Endothelial cell of umbilical vein (primary cell): ENCODE data around the gene RPL35. TPM values are rescaled to one million over a fixed set of nuclear protein-coding genes. Genes with fewer than 3 reads are reported as not detected.

Source experiments
- BruUV-seq: library from RNA; stranded (reverse); fragments of 400-500 nt; replicated peaks from 2 replicates; lab custom pipeline; 2021; lab: Mats Ljungman, UMichigan
- CTCF ChIA-PET: fragments of 300-600, 350-600 bp; sonication (Branson Sonifier 250); formaldehyde crosslinking; loops from one replicate; lab custom pipeline; 2021; ENCODE audit warnings: antibody characterized with exemption, inconsistent platforms; lab: Charles Lee
- POLR2A ChIA-PET: fragments of 300-600, 350-600 bp; sonication (Branson Sonifier 250); formaldehyde crosslinking; loops from one replicate; lab custom pipeline; 2021; ENCODE audit warnings: antibody characterized with exemption, inconsistent platforms; lab: Charles Lee
- DNase-seq: peaks from one replicate; pipeline ENCODE4 v3.0.0-alpha.2; 2011; ENCODE audit warnings: low read depth, low spot score
- FAIRE-seq: peaks from 2 replicates; lab custom pipeline; 2011; peaks lifted over from hg19 to GRCh38; lab: Jason Lieb, UNC
- H2AFZ ChIP-seq: 2 replicates; pipeline ENCODE4 v1.6.0; 2012; ENCODE audit warnings: low read depth, low read length, control low read depth, inconsistent platforms
- H3K27ac ChIP-seq: 2 replicates; pipeline ENCODE4 v1.5.1; 2011; ENCODE audit warnings: low read depth, mild to moderate bottlenecking, control low read depth, low read length, moderate library complexity; ENCODE audit not compliant: insufficient read depth
- H3K27me3 ChIP-seq, 2 experiments: 2 replicates each; pipeline versions ENCODE4 v1.6.0 to v1.6.1; 2011; ENCODE audit warnings: low read length in 2 of 2, mixed read lengths in 1 of 2; ENCODE audit not compliant: control insufficient read depth in 2 of 2, insufficient read depth in 2 of 2
- H3K36me3 ChIP-seq, 2 experiments: 2 replicates in 1 of 2; 3 replicates in 1 of 2; pipeline ENCODE4 v1.5.1; 2011; ENCODE audit warnings: low read length in 2 of 2, mild to moderate bottlenecking in 1 of 2, moderate library complexity in 1 of 2; ENCODE audit not compliant: control insufficient read depth in 2 of 2, insufficient read depth in 2 of 2; ENCODE audit errors: extremely low read depth in 1 of 2
- H3K4me1 ChIP-seq: 3 replicates; pipeline ENCODE4 v1.5.1; 2011; ENCODE audit warnings: mild to moderate bottlenecking, low read length; ENCODE audit not compliant: control insufficient read depth, insufficient read depth; ENCODE audit errors: extremely low read depth
- H3K4me2 ChIP-seq: 2 replicates; pipeline ENCODE4 v1.6.1; 2011; ENCODE audit warnings: low read length, control low read depth, mixed read lengths; ENCODE audit not compliant: insufficient read depth
- H3K4me3 ChIP-seq, 3 experiments: fragments of 200-600 bp in 1 of 3; sonication (generic), shearing (Covaris generic) in 1 of 3; replicated peaks in 1 of 3; 2 replicates each; pipeline ENCODE4 v1.5.1; 2011 to 2016; ENCODE audit warnings: control low read depth in 3 of 3, low read length in 3 of 3, mild to moderate bottlenecking in 2 of 3, inconsistent platforms in 1 of 3, low read depth in 1 of 3, moderate library complexity in 1 of 3; ENCODE audit not compliant: insufficient read depth in 1 of 3
- H3K79me2 ChIP-seq: 2 replicates; pipeline ENCODE4 v1.6.0; 2012; ENCODE audit warnings: low read length, inconsistent platforms; ENCODE audit not compliant: control insufficient read depth, insufficient read depth
- H3K9ac ChIP-seq: replicated peaks from 2 replicates; pipeline ENCODE3; 2011; ENCODE audit warnings: low read length, control low read depth; ENCODE audit not compliant: insufficient read depth; ENCODE audit errors: extremely low read depth
- H3K9me1 ChIP-seq: replicated peaks from 3 replicates; pipeline ENCODE4 v1.6.0; 2011; ENCODE audit warnings: mild to moderate bottlenecking, low read length; ENCODE audit not compliant: control insufficient read depth, insufficient read depth; ENCODE audit errors: extremely low read depth
- H3K9me3 ChIP-seq: replicated peaks from 2 replicates; pipeline ENCODE4 v1.5.1; 2012; ENCODE audit warnings: low read length, inconsistent platforms; ENCODE audit not compliant: control insufficient read depth, insufficient read depth
- H4K20me1 ChIP-seq: replicated peaks from 2 replicates; pipeline ENCODE3; 2011; ENCODE audit warnings: mild to moderate bottlenecking, low read length; ENCODE audit not compliant: control insufficient read depth, insufficient read depth; ENCODE audit errors: extremely low read depth
- CTCF ChIP-seq, 2 donors: IDR thresholded peaks; 1 replicate in 1 of 2; 2 replicates in 1 of 2; pipeline ENCODE4 v1.5.1; 2011; ENCODE audit warnings: low read length in 2 of 2, mild to moderate bottlenecking in 2 of 2, moderate library complexity in 2 of 2, control low read depth in 1 of 2, inconsistent platforms in 1 of 2, low read depth in 1 of 2; ENCODE audit not compliant: insufficient read depth in 1 of 2; ENCODE audit errors: extremely low read depth in 1 of 2
- EZH2 ChIP-seq: IDR thresholded peaks from 2 replicates; pipeline ENCODE4 v1.6.1; 2012; ENCODE audit warnings: borderline replicate concordance, low read depth, mild to moderate bottlenecking, moderate library complexity, low read length, inconsistent platforms; ENCODE audit not compliant: severe bottlenecking
- FOS ChIP-seq: IDR thresholded peaks from 2 replicates; pipeline ENCODE4 v1.6.1; 2011; ENCODE audit warnings: mild to moderate bottlenecking, low read length, moderate library complexity, borderline replicate concordance; ENCODE audit not compliant: insufficient read depth
- GATA2 ChIP-seq: IDR thresholded peaks from 2 replicates; pipeline ENCODE4 v1.7.0; 2011; ENCODE audit warnings: low read depth, mild to moderate bottlenecking, moderate library complexity, mixed read lengths, low read length; ENCODE audit not compliant: insufficient read length, insufficient read depth
- JUN ChIP-seq: IDR thresholded peaks from 2 replicates; pipeline ENCODE4 v1.6.1; 2011; ENCODE audit warnings: borderline replicate concordance, low read depth; ENCODE audit not compliant: insufficient read length, insufficient read depth
- MAX ChIP-seq: IDR thresholded peaks from 2 replicates; pipeline ENCODE4 v1.6.1; 2011; ENCODE audit not compliant: insufficient read depth, insufficient read length
- MYC ChIP-seq: IDR thresholded peaks from one replicate; pipeline ENCODE4 v1.6.1; 2011; ENCODE audit warnings: mild to moderate bottlenecking, low read depth, low read length
- POLR2A ChIP-seq: IDR thresholded peaks from 2 replicates; pipeline ENCODE4 v1.6.1; 2012; ENCODE audit warnings: low read depth, mild to moderate bottlenecking, control low read depth, low read length
- POLR2AphosphoS5 ChIP-seq: IDR thresholded peaks from 2 replicates; pipeline ENCODE4 v1.6.1; 2012; ENCODE audit warnings: low read depth, mild to moderate bottlenecking, control low read depth, low read length, moderate library complexity; ENCODE audit not compliant: insufficient read depth
- dilution Hi-C: fragments of 300-500 bp; cut with MboI; formaldehyde crosslinking; loops from one replicate; pipeline ENCODE4 v1.15.0; 2019; ENCODE audit warnings: low sequenced_read_pairs; ENCODE audit not compliant: extremely low pct_ligation_motif_present
- intact Hi-C: fragments of 100-400 bp; cut with micrococcal nuclease; formaldehyde crosslinking; loops from one replicate; pipeline ENCODE4 v1.10.0; 2022
- polyA plus RNA-seq, 4 experiments: library from polyadenylated mRNA; depleted of rRNA in 3 of 4; stranded (reverse) in 3 of 4; unstranded in 1 of 4; fragments of >200 nt; gene quantifications; 2 replicates each; pipeline versions ENCODE4 v1.2.1 to v1.2.3, GENCODE V29; 2011 to 2012; ENCODE audit warnings: missing spikeins in 1 of 4
- total RNA-seq: library from RNA; stranded (reverse); gene quantifications from 2 replicates; pipeline ENCODE4 v1.2.3, GENCODE V29; 2021

The RPL35 gene
- total and polyA plus RNA-seq, 2 donors (not counting 3 experiments of a cell fraction or from before 2014, with no cell fraction given): 1,230 to 2,206 TPM

GRCh38 chr9:124886866-124887492, 25.2 kb upstream of the RPL35 start:
- no peak overlapping the region for H3K4me3 ChIP-seq
- H3K36me3 ChIP-seq: peaks cover 0 to 39% of the 10 kb centered on the region in 2 experiments
- TF ChIP-seq MYC: no peak
- no peak for TF ChIP-seq FOS
- TF ChIP-seq POLR2AphosphoS5: no peak
- TF ChIP-seq GATA2: no peak
- TF ChIP-seq EZH2: no peak
- no peak for TF ChIP-seq CTCF (IDR thresholded peaks at IDR 0.05; ENCODE audit: extremely low read depth in 1 of 2, insufficient read depth in 1 of 2, low read depth in 1 of 2, low read length in 2 of 2)
- TF ChIP-seq MAX: no peak
- no peak for TF ChIP-seq JUN
- TF ChIP-seq POLR2A: no peak
- no peaks in the 10 kb centered on the region for H3K79me2 ChIP-seq
- no peak overlapping the region for H3K27ac ChIP-seq
- intact Hi-C loops (no loop called here), dilution Hi-C loops (no loop called here)
- H3K9me1 ChIP-seq: no peaks in the 10 kb centered on the region
- DNase-seq: no peak
- no peaks in the 10 kb centered on the region for H3K9me3 ChIP-seq
- no peak for FAIRE-seq
- no peaks in the 10 kb centered on the region for H3K4me1 ChIP-seq
- no TSS peak for BruUV-seq
- H4K20me1 ChIP-seq: no peaks in the 10 kb centered on the region
- POLR2A ChIA-PET: no interaction called here
- H3K4me2 ChIP-seq: no peak overlapping the region
- H2AFZ ChIP-seq: no peak overlapping the region
- H3K9ac ChIP-seq: no peak overlapping the region
- no peaks in the 10 kb centered on the region for H3K27me3 ChIP-seq
- CTCF ChIA-PET: no interaction called here
